Peyer's patch (tissue), 4 donors: ENCODE data around the gene CDK5. TPM values are rescaled to one million over a fixed set of nuclear protein-coding genes. Genes with fewer than 3 reads are reported as not detected.
"Not testable (repeated sequence)": the region's sequence is repeated elsewhere in the genome, so short reads cannot be mapped to it uniquely, and the experiment has no call there.

ENCODE experiments used
- DNase-seq, 3 donors: peaks; one replicate each; pipeline ENCODE4 v3.0.0-alpha.2; 2017 to 2019
- H3K27ac ChIP-seq, 4 donors: fragments of 200-600 bp; sonication (generic); one replicate each; pipeline ENCODE4 v1.5.1; 2016 to 2019
- H3K27me3 ChIP-seq, 2 donors: fragments of 200-600 bp; sonication (generic); one replicate each; pipeline ENCODE4 v1.5.1; 2019
- H3K36me3 ChIP-seq, 3 donors: fragments of 200-600 bp; sonication (generic); one replicate each; pipeline ENCODE4 v1.5.1; 2016 to 2019
- H3K4me1 ChIP-seq, 4 donors: fragments of 200-600 bp; sonication (generic); one replicate each; pipeline ENCODE4 v1.5.1; 2016 to 2019
- H3K4me3 ChIP-seq, 4 donors: fragments of 200-600 bp; sonication (generic); 1 replicate in 3 of 4; 2 replicates in 1 of 4; pipeline ENCODE4 v1.5.1; 2016 to 2019; ENCODE audit warnings: mild to moderate bottlenecking in 1 of 4
- H3K9me3 ChIP-seq, 4 donors: fragments of 200-600 bp; sonication (generic); one replicate each; pipeline ENCODE4 v1.5.1; 2016 to 2019; ENCODE audit warnings: mild to moderate bottlenecking in 1 of 4
- CTCF ChIP-seq, 6 experiments: fragments of 450-650 bp in 4 of 6; fragments of 200-600 bp in 2 of 6; sonication (generic) in 1 of 6; IDR thresholded peaks; one replicate each; pipeline ENCODE4 v1.5.1; 2017 to 2019; ENCODE audit warnings: antibody characterized with exemption in 6 of 6, mild to moderate bottlenecking in 3 of 6, moderate library complexity in 1 of 6
- POLR2A ChIP-seq, 2 donors: fragments of 450-650 bp; IDR thresholded peaks; one replicate each; pipeline ENCODE4 v1.5.1; 2017; ENCODE audit warnings: antibody characterized with exemption in 2 of 2, mild to moderate bottlenecking in 2 of 2, moderate library complexity in 2 of 2
- total RNA-seq, 4 donors: library from RNA; depleted of rRNA; stranded (reverse); fragments of >200 nt; gene quantifications; one replicate each; pipeline ENCODE4 v1.1.0, GENCODE V29; 2016

The CDK5 gene
- total RNA-seq, 4 donors from 2014 or later, result 6.9 to 15.4 (median 13.8) TPM

GRCh38 chr7:151031011-151031410 is 26.7 kb downstream of the CDK5 start:
- no peak for DNase-seq
- no peak for TF ChIP-seq CTCF (IDR thresholded peaks at IDR 0.05)
- TF ChIP-seq POLR2A (IDR thresholded peaks at IDR 0.05), result no peak
- H3K27ac ChIP-seq, result peak overlapping the region in 1 of 4 donors; percentile 16
- H3K9me3 ChIP-seq, result no peaks in the 10 kb centered on the region
- H3K4me3 ChIP-seq, result no peak overlapping the region
- H3K36me3 ChIP-seq, result peaks cover 0 to 22% (median 0%) of the 10 kb centered on the region in 3 donors
- peaks cover 0 to 10% (median 3%) of the 10 kb centered on the region in 4 donors for H3K4me1 ChIP-seq
- no peaks in the 10 kb centered on the region for H3K27me3 ChIP-seq

DNA sequence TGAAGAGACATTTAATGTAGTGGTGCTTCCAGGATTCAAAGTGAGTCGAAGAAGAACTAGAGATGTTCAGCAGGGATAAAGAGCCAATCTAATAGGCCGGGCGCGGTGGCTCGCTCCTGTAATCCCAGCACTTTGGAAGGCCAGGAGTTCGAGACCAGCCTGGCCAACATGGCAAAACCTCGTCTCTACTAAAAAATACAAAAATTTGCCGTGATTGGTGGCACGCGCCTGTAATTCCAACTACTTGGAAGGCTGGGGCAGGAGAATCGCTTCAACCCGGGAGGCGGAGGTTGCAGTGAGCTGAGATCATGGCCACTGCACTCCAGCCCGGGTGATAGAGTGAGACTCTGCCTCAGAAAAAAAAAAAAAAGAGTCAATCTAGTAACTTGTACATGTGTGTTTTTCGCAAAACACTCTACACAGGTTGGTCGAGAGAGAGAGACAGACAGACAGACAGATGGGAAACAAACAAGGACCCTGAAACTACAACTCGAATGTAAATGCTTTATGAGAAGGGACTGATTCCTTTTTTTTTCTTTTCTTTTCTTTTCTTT is 28.7 kb downstream of the CDK5 start:
- Histone ChIP-seq H3K4me3 (peak overlapping the region; percentile 62 to 94 (median 76)), H3K36me3 (peaks cover 0 to 3% (median 0%) of the 10 kb centered on the region in 3 donors), H3K9me3 (no peaks in the 10 kb centered on the region), H3K27ac (peak overlapping the region; percentile 76 to 92 (median 85)), H3K4me1 (peaks cover 0 to 10% (median 3%) of the 10 kb centered on the region in 4 donors), H3K27me3 (no peaks in the 10 kb centered on the region)
- TF ChIP-seq POLR2A (IDR thresholded peaks at IDR 0.05) (no peak), CTCF (IDR thresholded peaks at IDR 0.05) (no peak)
- DNase-seq, result no peak

DNA sequence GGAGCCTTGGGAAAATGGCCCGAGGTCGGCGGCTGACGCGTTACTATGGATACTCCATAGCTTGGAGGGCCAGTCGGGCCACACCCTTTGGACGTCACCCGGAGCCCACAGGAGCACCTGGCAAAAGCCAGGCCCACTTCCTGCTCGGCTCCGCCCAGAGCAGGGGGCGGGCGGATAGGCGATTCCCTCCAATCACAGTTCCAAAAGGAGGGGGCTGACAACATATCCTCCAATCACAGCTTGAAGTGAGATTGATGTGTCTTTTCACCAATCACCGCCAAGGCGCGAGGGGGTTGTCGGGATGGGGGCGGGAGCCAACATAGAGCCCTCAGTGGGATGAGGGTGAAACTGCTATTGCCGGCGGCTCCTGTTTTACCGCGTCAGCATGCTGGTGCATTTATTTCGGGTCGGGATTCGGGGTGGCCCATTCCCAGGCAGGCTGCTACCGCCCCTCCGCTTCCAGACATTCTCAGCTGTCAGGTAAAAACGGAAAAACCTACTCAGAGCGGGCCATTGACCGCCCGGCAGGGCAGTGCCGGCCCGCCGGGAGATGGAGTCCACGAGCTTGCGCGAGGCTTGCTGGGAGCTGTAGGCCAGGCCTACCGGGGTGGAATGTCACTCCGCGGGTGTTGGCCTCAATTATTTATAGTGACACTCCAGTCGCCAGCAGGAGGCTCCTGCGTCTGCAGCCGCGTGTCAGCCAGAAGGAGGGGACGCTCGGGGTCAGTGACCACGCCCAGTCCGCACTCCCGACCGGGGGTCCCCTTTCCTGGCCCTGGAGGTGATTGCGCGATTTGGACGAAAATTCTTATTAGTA is 29.4 kb downstream of the CDK5 start, which contains the start of gene ABCB8:
Gene ABCB8, plus strand, starts transcription at position 320 of the 817 bp plus-strand sequence. Its CDS starts 66 bp downstream, at position 386.
- Histone ChIP-seq H3K4me3 (peak within 1 kb of the TSS; percentile 62 to 94 (median 76)), H3K9me3 (no peaks in the 10 kb centered on the region), H3K4me1 (peaks cover 0 to 10% (median 3%) of the 10 kb centered on the region in 4 donors), H3K27me3 (no peaks in the 10 kb centered on the region), H3K27ac (peak within 1 kb of the TSS; percentile 76 to 92 (median 85)), H3K36me3 (no peaks in the 10 kb centered on the region)
- peak in 5 of 6 experiments; percentile 36 to 76 (median 66) for TF ChIP-seq CTCF (IDR thresholded peaks at IDR 0.05)
- TF ChIP-seq POLR2A (IDR thresholded peaks at IDR 0.05), result peak; percentile 46 to 66
- peak; percentile 97 to 100 (median 98) for DNase-seq

GRCh38 chr7:151027728-151028130 is 30.0 kb downstream of the CDK5 start:
- DNase-seq, H3K36me3 ChIP-seq, H3K9me3 ChIP-seq, H3K4me1 ChIP-seq, H3K27me3 ChIP-seq: not testable (repeated sequence)
- Histone ChIP-seq H3K4me3 (peak overlapping the region; percentile 62 to 94 (median 76)), H3K27ac (peak overlapping the region; percentile 76 to 92 (median 85))

GRCh38 chr7:151026771-151027727 is 30.6 kb downstream of the CDK5 start:
- H3K27me3 ChIP-seq, H3K4me1 ChIP-seq, H3K36me3 ChIP-seq, DNase-seq, H3K9me3 ChIP-seq: not testable (repeated sequence)
- H3K27ac ChIP-seq, result peak overlapping the region in 3 of 4 donors; percentile 76 to 92 (median 80)
- H3K4me3 ChIP-seq, result peak overlapping the region in 1 of 4 donors; percentile 62

GRCh38 chr7:151025924-151026671 is 31.6 kb downstream of the CDK5 start:
- H3K36me3 ChIP-seq, result no peaks in the 10 kb centered on the region
- no peak for DNase-seq
- H3K4me3 ChIP-seq, result no peak overlapping the region
- no peaks in the 10 kb centered on the region for H3K27me3 ChIP-seq
- peaks cover 0 to 10% (median 3%) of the 10 kb centered on the region in 4 donors for H3K4me1 ChIP-seq
- TF ChIP-seq CTCF (IDR thresholded peaks at IDR 0.05) (no peak), POLR2A (IDR thresholded peaks at IDR 0.05) (no peak)
- no peak overlapping the region for H3K27ac ChIP-seq
- H3K9me3 ChIP-seq, result no peaks in the 10 kb centered on the region
